ENCODE data around the gene EXOC4. TPM values are rescaled to one million over a fixed set of nuclear protein-coding genes. Genes with fewer than 3 reads are reported as not detected.

Gene EXOC4
- total and polyA plus RNA-seq, 9 donors = 26.8 to 80.5 (median 70.7) TPM

DNA sequence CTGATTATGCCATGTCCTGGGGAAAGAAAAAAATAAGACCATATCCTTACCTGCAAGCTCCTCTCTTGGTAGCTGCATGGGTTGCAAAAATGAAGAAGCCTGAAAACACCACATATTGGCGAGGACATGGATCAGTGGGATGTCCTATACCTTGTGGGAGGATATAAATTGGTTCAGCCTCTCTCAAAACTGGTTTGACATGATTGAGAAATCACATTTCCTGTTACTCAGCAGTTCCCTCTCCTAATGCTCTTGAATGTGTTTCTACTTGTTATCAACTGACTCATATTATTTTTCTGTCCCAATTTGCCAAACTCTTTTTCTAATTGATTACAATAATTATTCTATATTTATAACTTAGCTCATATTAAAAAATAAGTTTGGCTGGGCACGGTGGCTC, 380.2 kb downstream of the EXOC4 start:
- H3K4me1 ChIP-seq (ENCODE audit: insufficient read depth) = no peaks in the 10 kb centered on the region
- no peaks in the 10 kb centered on the region for H3K36me3 ChIP-seq
- no peak for DNase-seq
- H3K27ac ChIP-seq = no peak overlapping the region
- TF ChIP-seq POLR2A (IDR thresholded peaks at IDR 0.05) (no peak), EP300 (IDR thresholded peaks at IDR 0.05) (no peak)
- TF ChIP-seq, protein P1, sequence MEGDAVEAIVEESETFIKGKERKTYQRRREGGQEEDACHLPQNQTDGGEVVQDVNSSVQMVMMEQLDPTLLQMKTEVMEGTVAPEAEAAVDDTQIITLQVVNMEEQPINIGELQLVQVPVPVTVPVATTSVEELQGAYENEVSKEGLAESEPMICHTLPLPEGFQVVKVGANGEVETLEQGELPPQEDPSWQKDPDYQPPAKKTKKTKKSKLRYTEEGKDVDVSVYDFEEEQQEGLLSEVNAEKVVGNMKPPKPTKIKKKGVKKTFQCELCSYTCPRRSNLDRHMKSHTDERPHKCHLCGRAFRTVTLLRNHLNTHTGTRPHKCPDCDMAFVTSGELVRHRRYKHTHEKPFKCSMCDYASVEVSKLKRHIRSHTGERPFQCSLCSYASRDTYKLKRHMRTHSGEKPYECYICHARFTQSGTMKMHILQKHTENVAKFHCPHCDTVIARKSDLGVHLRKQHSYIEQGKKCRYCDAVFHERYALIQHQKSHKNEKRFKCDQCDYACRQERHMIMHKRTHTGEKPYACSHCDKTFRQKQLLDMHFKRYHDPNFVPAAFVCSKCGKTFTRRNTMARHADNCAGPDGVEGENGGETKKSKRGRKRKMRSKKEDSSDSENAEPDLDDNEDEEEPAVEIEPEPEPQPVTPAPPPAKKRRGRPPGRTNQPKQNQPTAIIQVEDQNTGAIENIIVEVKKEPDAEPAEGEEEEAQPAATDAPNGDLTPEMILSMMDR (IDR thresholded peaks at IDR 0.05) = no peak
- WGBS, 3 donors = 45 to 51% (median 47%) methylated on average over 2 of the region's 2 CpGs
- intact Hi-C loops (cut with DNase I) = no loop called here
- no peak overlapping the region for H3K4me3 ChIP-seq
- no peaks in the 10 kb centered on the region for H3K27me3 ChIP-seq
- H3K9me3 ChIP-seq = no peaks in the 10 kb centered on the region

DNA sequence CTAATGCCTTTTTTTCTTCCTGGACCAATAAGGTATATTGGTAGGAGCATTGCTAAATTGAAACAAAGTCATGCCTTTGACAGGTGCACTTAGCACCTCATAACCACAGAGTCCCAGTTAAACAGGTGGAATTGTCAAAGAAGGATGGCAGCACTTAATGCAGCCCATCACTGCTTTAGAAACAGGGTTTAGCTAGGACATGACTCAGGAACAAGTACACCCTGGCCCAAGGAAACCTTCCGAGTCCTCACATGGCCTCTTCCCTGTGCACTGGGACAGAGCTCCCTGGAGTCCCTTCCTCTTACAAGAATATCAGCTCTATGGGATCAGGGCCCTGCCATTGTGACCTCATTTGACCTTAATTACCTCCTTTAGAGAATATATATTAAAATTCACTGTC, 382.7 kb downstream of the EXOC4 start:
- no peak for TF ChIP-seq EP300 (IDR thresholded peaks at IDR 0.05)
- TF ChIP-seq POLR2A (IDR thresholded peaks at IDR 0.05) = no peak
- TF ChIP-seq, protein P1 (IDR thresholded peaks at IDR 0.05) = no peak
- WGBS, 3 donors = 96 to 98% (median 97%) methylated on average over 1 of the region's 1 CpG
- intact Hi-C loops (cut with DNase I) = no loop called here

DNA sequence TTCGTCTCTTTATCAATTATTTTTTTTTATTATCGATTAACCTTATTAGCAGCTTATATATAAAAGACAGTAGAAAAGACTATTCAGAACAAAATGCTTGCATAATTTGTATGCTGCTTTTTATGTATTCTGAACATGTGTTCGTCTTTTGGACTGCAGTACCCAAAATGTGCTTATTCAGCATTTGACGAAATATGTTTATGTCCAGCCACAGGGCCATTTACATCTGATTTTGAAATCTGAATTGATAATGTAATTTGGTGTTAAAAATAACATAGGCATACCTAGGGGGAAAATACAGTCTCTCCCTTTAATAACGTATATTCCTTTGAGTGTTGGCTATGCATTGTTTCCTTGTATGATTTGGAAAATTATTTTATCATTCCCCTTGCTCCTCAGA, 386.0 kb downstream of the EXOC4 start:
- TF ChIP-seq, protein P1 (IDR thresholded peaks at IDR 0.05) = no peak
- no peak for TF ChIP-seq EP300 (IDR thresholded peaks at IDR 0.05)
- TF ChIP-seq POLR2A (IDR thresholded peaks at IDR 0.05) = no peak
- WGBS, 3 donors = 95 to 96% (median 95%) methylated on average over 5 of the region's 5 CpGs
- Histone ChIP-seq H3K27ac (no peak overlapping the region), H3K9me3 (no peaks in the 10 kb centered on the region), H3K27me3 (no peaks in the 10 kb centered on the region), H3K36me3 (no peaks in the 10 kb centered on the region), H3K4me1 (ENCODE audit: insufficient read depth) (no peaks in the 10 kb centered on the region), H3K4me3 (no peak overlapping the region)
- DNase-seq = no peak
- intact Hi-C loops (cut with DNase I) = no loop called here

More for the DNA sequence above, 382.7 kb downstream of the EXOC4 start:
- Histone ChIP-seq H3K9me3 (no peaks in the 10 kb centered on the region), H3K4me3 (no peak overlapping the region), H3K27ac (no peak overlapping the region), H3K27me3 (no peaks in the 10 kb centered on the region), H3K36me3 (no peaks in the 10 kb centered on the region), H3K4me1 (ENCODE audit: insufficient read depth) (no peaks in the 10 kb centered on the region)
- DNase-seq = no peak

DNA sequence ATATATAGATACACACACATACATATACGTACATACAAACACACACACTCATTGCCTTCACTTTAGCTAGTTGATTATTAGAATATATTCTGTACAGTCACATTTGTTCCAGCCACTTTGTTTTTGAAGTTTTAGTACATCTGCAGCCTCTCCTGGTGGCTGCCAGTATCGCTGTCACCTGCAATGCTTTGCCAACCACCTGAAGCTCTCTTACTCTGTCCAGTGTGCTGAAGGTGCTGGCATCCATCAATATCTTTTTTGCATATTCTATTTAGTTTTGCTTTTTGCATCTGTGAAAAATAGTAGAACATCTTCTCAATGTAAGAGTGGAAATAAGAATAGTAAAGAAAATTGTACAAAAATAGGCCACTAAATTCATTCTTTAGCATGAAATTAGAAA, 388.6 kb downstream of the EXOC4 start:
- Histone ChIP-seq H3K36me3 (no peaks in the 10 kb centered on the region), H3K4me1 (ENCODE audit: insufficient read depth) (no peaks in the 10 kb centered on the region), H3K27ac (no peak overlapping the region), H3K27me3 (no peaks in the 10 kb centered on the region), H3K9me3 (no peaks in the 10 kb centered on the region), H3K4me3 (no peak overlapping the region)
- 93 to 95% (median 95%) methylated on average over 2 of the region's 2 CpGs for WGBS, 3 donors
- TF ChIP-seq EP300 (IDR thresholded peaks at IDR 0.05) (no peak), POLR2A (IDR thresholded peaks at IDR 0.05) (no peak)
- TF ChIP-seq, protein P1 (IDR thresholded peaks at IDR 0.05) = no peak
- intact Hi-C loops (cut with DNase I) = no loop called here
- DNase-seq = no peak

Measured in ovary (tissue), 9 donors.